ENCODE data around the gene GJD2. TPM values are rescaled to one million over a fixed set of nuclear protein-coding genes. Genes with fewer than 3 reads are reported as not detected.
A peak's percentile ranks its signal among the peaks of the same experiment; 100 is the strongest.

The GJD2 gene
- total and polyA plus RNA-seq, 12 donors: 0.33 to 9.1 (median 2.0) TPM; not detected in 4

GRCh38 chr15:34799149-34800101, 44.6 kb upstream of the GJD2 start:
- TF ChIP-seq, protein P1, sequence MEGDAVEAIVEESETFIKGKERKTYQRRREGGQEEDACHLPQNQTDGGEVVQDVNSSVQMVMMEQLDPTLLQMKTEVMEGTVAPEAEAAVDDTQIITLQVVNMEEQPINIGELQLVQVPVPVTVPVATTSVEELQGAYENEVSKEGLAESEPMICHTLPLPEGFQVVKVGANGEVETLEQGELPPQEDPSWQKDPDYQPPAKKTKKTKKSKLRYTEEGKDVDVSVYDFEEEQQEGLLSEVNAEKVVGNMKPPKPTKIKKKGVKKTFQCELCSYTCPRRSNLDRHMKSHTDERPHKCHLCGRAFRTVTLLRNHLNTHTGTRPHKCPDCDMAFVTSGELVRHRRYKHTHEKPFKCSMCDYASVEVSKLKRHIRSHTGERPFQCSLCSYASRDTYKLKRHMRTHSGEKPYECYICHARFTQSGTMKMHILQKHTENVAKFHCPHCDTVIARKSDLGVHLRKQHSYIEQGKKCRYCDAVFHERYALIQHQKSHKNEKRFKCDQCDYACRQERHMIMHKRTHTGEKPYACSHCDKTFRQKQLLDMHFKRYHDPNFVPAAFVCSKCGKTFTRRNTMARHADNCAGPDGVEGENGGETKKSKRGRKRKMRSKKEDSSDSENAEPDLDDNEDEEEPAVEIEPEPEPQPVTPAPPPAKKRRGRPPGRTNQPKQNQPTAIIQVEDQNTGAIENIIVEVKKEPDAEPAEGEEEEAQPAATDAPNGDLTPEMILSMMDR (IDR thresholded peaks at IDR 0.05): no peak
- no peak for TF ChIP-seq POLR2A (IDR thresholded peaks at IDR 0.05)

DNA sequence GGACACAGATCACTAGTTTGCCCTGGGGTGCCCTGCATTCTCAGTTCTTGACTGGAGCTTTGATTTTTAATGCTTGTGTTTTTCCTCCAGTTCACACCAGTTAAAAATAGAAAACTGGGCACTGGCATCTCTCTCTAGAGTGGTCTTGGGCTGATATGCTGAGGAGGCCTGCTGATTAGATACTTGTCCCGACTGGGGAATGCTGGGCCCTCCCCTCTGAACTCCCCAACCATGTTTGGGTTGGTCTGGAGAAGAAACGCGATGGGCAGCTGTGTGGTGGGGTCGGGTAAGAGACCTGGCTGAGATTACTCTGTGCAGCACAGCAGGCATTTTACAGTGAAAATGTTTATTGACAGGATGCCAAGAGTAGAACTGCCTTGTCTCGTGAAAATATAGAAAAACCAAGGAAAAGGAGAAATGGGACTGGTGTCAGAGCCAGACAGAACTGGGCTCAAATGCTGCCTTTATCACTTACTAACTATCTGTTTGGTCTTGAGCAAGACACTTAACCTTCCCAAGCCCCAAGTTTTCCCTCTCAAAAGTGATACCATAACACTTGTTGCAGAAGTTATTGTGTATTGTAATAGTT, 42.1 kb upstream of the GJD2 start:
- Histone ChIP-seq H3K4me3 (no peak overlapping the region), H3K4me1 (replicated peaks in 1 of 2) (peaks cover 0 to 10% of the 10 kb centered on the region in 2 donors), H3K36me3 (replicated peaks in 1 of 2) (no peaks in the 10 kb centered on the region), H3K27ac (no peak overlapping the region), H3K9me3 (replicated peaks in 1 of 3) (no peaks in the 10 kb centered on the region), H3K27me3 (peaks cover 13% of the 10 kb centered on the region)
- WGBS, 4 donors: 62 to 72% (median 69%) methylated on average over 5 of the region's 5 CpGs
- TF ChIP-seq, protein P1 (IDR thresholded peaks at IDR 0.05): no peak
- no peak for TF ChIP-seq POLR2A (IDR thresholded peaks at IDR 0.05)
- intact Hi-C loops (cut with DNase I): no loop called here
- no peak for DNase-seq

More at GRCh38 chr15:34799149-34800101, 44.6 kb upstream of the GJD2 start:
- intact Hi-C loops (cut with DNase I): no loop called here
- Histone ChIP-seq H3K27ac (peak overlapping the region in 1 of 5 donors; percentile 28), H3K9me3 (replicated peaks in 1 of 3) (no peaks in the 10 kb centered on the region), H3K36me3 (replicated peaks in 1 of 2) (no peaks in the 10 kb centered on the region), H3K4me3 (no peak overlapping the region), H3K27me3 (peaks cover 6% of the 10 kb centered on the region), H3K4me1 (replicated peaks in 1 of 2) (peaks cover 0 to 10% of the 10 kb centered on the region in 2 donors)
- DNase-seq: peak; percentile 49 to 88 (median 82)
- 30 to 42% (median 36%) methylated on average over 9 to 16 of the region's 16 CpGs for WGBS, 4 donors

- peak within 1 kb of the TSS in 1 of 5 donors; percentile 26 for H3K27ac ChIP-seq
- intact Hi-C loops (cut with DNase I): no loop called here
- 9% methylated on average over 4 to 44 of the region's 44 CpGs for WGBS, 4 donors
Measured at GRCh38 chr15:34795267-34796081, 40.7 kb upstream of the GJD2 start, which contains the start of gene ACTC1. Gene ACTC1, minus strand, starts transcription at chr15:34795549. Its CDS starts 741 bp downstream, at chr15:34794808.

More at GRCh38 chr15:34795267-34796081, 40.7 kb upstream of the GJD2 start, which contains the start of gene ACTC1:
- peak; percentile 41 to 72 (median 66) for DNase-seq
- Histone ChIP-seq H3K27me3 (peaks cover 13% of the 10 kb centered on the region), H3K4me1 (replicated peaks in 1 of 2) (peaks cover 0 to 10% of the 10 kb centered on the region in 2 donors), H3K36me3 (replicated peaks in 1 of 2) (no peaks in the 10 kb centered on the region), H3K9me3 (replicated peaks in 1 of 3) (no peaks in the 10 kb centered on the region), H3K4me3 (no peak within 1 kb of the TSS)
- TF ChIP-seq, protein P1 (IDR thresholded peaks at IDR 0.05): peak in 1 of 6 experiments; percentile 8
- no peak for TF ChIP-seq POLR2A (IDR thresholded peaks at IDR 0.05)

All from adrenal gland (tissue), 12 donors.